HEK293 (cell line): ENCODE measurements around the gene FNDC3A.

Experiments
- CTCF ChIP-seq: fragments of 450-650 bp; formaldehyde crosslinking; IDR thresholded peaks from 2 replicates; pipeline ENCODE4 v1.5.1; 2016; ENCODE audit warnings: missing biosample characterization, missing genetic modification characterization
- OSR2 ChIP-seq: fragments of 450-650 bp; formaldehyde crosslinking; IDR thresholded peaks from 2 replicates; pipeline ENCODE4 v1.5.1; 2016; ENCODE audit warnings: missing biosample characterization, missing genetic modification characterization
- ZFP69B ChIP-seq: fragments of 450-650 bp; formaldehyde crosslinking; IDR thresholded peaks from 2 replicates; pipeline ENCODE4 v1.5.1; 2016; ENCODE audit warnings: missing biosample characterization, missing genetic modification characterization
- ZNF23 ChIP-seq: fragments of 450-650 bp; formaldehyde crosslinking; IDR thresholded peaks from 2 replicates; pipeline ENCODE4 v1.5.1; 2016; ENCODE audit warnings: missing biosample characterization, missing genetic modification characterization, borderline replicate concordance

GRCh38 chr13:49053906-49054305, 78.2 kb downstream of the FNDC3A start:
- TF ChIP-seq CTCF (tag by site-specific recombination) (no peak), ZFP69B (no peak), OSR2 (no peak), ZNF23 (no peak)
